HUES6 (cell line): ENCODE measurements around the gene PERCC1.
"Not testable (repeated sequence)": the region's sequence is repeated elsewhere in the genome, so short reads cannot be mapped to it uniquely, and the experiment has no call there.

Experiments
- H3K27ac ChIP-seq: 2 replicates; pipeline ENCODE4 v1.7.0; 2013; ENCODE audit warnings: low read depth, mild to moderate bottlenecking, low read length, inconsistent platforms
- H3K27me3 ChIP-seq: 2 replicates; pipeline ENCODE4 v1.6.1; 2013; ENCODE audit warnings: low read length; ENCODE audit not compliant: control insufficient read depth, insufficient read depth
- H3K36me3 ChIP-seq: 2 replicates; pipeline ENCODE4 v1.6.1; 2013; ENCODE audit warnings: low read length; ENCODE audit not compliant: control insufficient read depth, insufficient read depth
- H3K4me1 ChIP-seq: 2 replicates; pipeline ENCODE4 v1.6.1; 2013; ENCODE audit warnings: low read length; ENCODE audit not compliant: control insufficient read depth, insufficient read depth
- H3K4me3 ChIP-seq: 2 replicates; pipeline ENCODE4 v1.5.1; 2013; ENCODE audit warnings: low read depth, low read length
- H3K9ac ChIP-seq: one replicate; pipeline ENCODE4 v1.6.1; 2013; ENCODE audit warnings: mild to moderate bottlenecking, low read length
- H3K9me3 ChIP-seq: 2 replicates; pipeline ENCODE4 v1.6.1; 2013; ENCODE audit warnings: low read depth, low read length; ENCODE audit not compliant: control insufficient read depth, insufficient read depth

The PERCC1 gene

DNA sequence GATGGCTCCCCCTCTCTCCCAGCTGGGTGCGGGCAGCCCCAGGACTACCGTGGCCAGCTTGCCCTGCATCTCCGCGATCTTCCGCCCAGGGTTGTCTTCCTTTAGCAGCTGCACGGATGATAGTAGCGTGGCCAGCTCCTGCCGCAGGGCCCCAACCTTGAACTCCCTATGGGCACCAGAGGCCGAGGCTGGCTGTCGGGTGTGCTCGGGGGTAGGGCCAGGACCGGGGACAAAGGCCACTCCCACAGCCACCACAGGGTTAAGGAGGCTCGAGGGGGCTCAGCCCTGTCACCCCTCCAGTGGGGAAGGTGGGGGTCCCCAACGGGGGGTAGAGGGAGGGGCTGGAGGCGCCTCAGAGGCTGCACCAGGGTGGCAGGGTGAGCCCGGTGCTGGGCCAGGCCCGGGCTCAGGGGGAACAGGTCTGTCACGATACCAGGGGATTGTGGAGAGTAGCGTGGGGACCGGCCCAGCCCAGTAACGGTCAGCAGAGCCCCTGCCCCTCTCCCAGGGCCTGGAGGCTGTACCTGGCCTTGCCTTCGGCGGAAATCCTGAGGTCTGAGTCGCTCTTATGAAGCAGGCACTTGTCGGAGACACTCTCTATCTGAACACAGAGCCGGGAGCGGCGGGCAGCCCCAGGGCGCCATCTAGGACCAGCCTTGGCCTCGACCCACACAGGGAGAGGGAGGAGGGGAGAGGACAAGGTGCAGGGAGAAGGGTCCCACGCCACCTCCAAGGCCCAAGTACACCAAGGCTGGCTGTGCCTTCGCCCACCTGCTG, 5.2 kb downstream of the PERCC1 start:
- Histone ChIP-seq H3K27ac (no peak overlapping the region), H3K27me3 (no peaks in the 10 kb centered on the region), H3K9ac (no peak overlapping the region), H3K4me3 (no peak overlapping the region), H3K9me3 (no peaks in the 10 kb centered on the region), H3K36me3 (no peaks in the 10 kb centered on the region), H3K4me1 (no peaks in the 10 kb centered on the region)

DNA sequence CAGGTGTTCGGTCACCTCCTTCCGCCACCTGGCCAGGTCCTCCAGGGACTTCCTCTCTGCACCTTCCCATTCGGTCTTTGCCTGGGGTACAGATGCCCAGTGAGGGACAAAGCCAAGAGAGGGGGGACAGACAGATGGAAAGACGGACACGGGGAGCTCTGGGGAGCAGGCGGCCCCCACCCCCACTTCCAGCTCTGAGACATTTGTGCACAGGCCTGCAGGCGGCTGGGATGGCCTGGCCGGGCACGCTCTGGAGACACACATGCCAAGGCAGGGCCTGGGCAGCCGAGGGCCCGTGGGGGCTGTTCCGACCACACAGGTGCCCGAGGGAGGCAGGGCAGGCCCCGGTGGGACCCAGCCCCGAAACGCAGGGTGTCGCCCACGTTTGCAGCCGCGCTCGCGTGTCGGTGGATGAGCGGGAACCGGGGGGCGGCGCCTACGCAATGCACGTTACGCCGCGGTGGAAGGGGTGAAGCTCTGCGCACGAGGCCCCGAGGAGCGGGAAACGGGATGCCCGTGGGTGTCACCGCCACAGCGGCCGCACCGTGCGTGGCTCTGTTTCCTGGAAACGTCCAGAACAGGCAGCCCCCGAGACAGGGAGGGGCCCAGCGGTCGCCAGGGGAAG, 6.0 kb downstream of the PERCC1 start:
- Histone ChIP-seq H3K9me3 (no peaks in the 10 kb centered on the region), H3K36me3 (no peaks in the 10 kb centered on the region), H3K4me1 (no peaks in the 10 kb centered on the region), H3K27me3 (no peaks in the 10 kb centered on the region), H3K27ac (no peak overlapping the region), H3K4me3 (no peak overlapping the region), H3K9ac (no peak overlapping the region)

DNA sequence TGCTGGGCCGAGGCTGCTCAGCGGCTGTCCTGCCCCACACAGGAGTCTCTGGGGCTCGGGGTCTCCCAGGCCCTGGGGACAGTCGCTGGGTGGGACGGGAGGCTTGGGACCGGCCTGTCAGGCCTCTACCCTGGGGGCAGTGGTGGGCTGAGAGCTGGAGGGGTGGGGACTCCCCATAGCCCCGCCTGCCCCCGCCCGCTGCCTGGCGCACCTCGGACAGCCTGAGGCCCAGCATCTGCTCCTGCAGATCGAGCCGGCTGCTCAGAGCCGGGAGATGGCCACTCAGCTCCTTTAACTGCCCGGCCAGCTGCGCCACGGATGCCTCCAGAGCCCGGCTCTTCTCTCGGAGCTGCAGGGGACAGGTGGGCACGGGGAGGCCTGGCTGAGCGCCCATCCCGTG, 6.7 kb downstream of the PERCC1 start:
- no peaks in the 10 kb centered on the region for H3K4me1 ChIP-seq
- H3K27me3 ChIP-seq: no peaks in the 10 kb centered on the region
- H3K9ac ChIP-seq: no peak overlapping the region
- H3K27ac ChIP-seq: no peak overlapping the region
- H3K36me3 ChIP-seq: no peaks in the 10 kb centered on the region
- H3K4me3 ChIP-seq: no peak overlapping the region
- H3K9me3 ChIP-seq: no peaks in the 10 kb centered on the region

DNA sequence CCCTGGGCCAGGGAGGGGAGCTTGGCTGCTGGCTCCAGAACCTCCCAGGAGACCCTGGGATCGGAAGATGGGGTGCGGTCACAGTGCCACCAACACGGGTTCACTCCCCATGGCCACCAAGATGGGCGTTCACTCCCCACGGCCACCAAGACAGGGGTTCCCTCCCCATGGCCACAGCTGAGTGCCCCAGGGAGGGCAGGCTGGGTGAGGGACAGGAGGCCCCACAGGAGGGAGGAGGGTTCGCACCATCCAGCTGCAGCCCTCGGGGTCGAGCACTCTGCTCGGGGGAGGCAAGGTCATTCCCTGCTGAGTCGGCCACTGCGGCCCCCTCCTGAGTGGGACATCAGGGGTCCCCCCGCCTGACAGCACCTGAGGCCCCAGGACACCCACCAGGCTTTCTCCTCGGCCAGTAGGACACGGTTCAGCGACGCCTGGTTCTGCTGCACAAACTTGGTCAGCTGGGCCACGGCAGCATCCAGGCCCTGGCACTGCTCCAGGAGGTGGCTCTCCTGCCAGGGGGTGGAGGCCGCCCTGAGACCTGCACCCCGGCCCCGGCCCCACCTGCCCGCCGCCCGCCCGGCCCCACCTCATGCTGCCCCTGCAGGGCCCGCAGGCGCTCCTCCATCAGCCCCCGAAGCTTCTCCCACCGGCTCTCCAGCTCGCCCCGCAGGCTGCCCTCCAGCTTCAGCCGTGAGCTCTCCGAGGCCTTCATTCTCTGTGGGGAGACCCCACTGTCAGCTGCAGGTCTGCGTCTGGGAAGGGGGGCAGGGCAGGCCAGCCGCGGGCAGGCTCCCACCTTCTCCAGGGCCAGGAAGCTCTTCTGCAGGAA, 7.6 kb downstream of the PERCC1 start:
- no peak overlapping the region for H3K9ac ChIP-seq
- no peak overlapping the region for H3K4me3 ChIP-seq
- no peaks in the 10 kb centered on the region for H3K4me1 ChIP-seq
- H3K27me3 ChIP-seq: no peaks in the 10 kb centered on the region
- no peak overlapping the region for H3K27ac ChIP-seq
- H3K36me3 ChIP-seq: no peaks in the 10 kb centered on the region
- no peaks in the 10 kb centered on the region for H3K9me3 ChIP-seq

DNA sequence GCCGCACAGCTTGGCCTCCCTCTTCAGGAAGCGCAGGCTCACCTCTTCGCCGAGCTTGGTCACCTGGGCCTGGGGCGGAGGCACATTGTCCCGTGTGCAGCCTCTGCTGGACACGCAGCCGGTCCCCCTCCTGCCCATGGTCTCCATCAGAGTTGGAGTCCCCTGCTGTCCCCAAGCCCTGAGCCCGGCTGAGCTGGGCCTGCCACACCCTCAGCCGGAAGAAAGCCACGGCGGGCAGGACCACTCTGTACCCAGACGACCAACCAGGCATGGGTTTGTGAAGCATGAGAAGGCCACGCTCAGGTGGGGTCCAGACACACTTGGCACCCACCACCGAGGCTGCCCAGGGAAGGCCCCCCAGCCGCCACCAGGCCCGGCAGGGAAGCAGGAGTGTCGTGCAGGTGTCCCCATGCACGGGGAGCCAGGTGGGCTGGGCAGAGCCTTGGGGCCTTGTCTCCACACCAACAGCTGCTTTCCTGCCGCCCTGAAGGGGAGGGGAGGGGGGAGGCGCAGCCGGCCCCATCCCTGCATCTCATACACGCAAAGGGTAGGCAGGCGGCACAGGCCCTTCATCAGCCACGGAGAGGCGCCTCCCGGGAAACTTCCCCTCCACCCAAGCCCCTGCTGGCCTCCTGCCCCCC, 8.3 kb downstream of the PERCC1 start:
- Histone ChIP-seq H3K36me3 (no peaks in the 10 kb centered on the region), H3K9me3 (no peaks in the 10 kb centered on the region), H3K4me3 (no peak overlapping the region), H3K27ac (no peak overlapping the region), H3K4me1 (no peaks in the 10 kb centered on the region), H3K9ac (no peak overlapping the region), H3K27me3 (no peaks in the 10 kb centered on the region)

DNA sequence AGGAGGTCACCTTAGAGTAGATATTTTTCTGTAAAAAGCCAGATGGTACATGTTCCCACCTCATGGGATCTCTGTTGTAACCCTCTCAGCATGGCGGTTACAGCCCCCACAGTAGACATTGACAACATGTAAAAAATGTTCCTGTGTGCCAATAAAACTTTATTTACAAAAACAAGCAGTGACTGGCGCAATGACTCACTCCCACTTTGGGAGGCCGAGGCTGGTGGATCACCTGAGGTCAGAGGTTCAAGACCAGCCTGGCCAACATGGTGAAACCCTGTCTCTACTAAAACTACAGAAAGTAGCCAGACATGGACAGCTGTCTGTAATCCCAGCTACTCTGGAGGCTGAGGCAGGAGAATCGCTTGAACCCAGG, 8.8 kb downstream of the PERCC1 start:
- not testable (repeated sequence) for H3K27ac ChIP-seq, H3K4me1 ChIP-seq, H3K9me3 ChIP-seq

DNA sequence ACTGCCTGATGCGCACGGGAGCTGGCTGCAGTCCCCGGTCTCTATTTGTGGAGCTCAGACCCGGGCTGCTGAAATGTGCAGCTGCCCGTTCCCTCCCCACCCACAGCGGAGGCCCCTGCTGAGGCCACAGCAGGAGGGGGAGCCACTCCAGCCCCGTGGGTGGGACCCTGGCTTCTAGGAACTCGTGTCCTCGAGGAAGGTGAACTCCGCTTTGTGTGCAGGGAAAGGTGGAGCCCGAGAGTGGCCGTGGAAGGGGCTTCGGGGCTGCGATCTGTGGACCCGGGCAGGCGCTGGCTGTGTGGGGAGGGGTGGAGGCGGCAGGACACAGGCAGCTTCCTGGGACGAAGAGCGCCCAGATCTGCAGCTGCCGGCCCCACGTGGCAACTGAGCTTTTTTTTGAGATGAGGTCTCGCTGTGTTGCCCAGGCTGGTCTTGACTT, 10.5 kb downstream of the PERCC1 start:
- no peaks in the 10 kb centered on the region for H3K27me3 ChIP-seq
- no peak overlapping the region for H3K27ac ChIP-seq
- H3K36me3 ChIP-seq: peaks cover 9% of the 10 kb centered on the region
- H3K4me3 ChIP-seq: no peak overlapping the region
- H3K9ac ChIP-seq: no peak overlapping the region
- H3K4me1 ChIP-seq: no peaks in the 10 kb centered on the region
- no peaks in the 10 kb centered on the region for H3K9me3 ChIP-seq

More for the DNA sequence above, 8.8 kb downstream of the PERCC1 start:
- not testable (repeated sequence) for H3K9ac ChIP-seq, H3K36me3 ChIP-seq, H3K4me3 ChIP-seq, H3K27me3 ChIP-seq

DNA sequence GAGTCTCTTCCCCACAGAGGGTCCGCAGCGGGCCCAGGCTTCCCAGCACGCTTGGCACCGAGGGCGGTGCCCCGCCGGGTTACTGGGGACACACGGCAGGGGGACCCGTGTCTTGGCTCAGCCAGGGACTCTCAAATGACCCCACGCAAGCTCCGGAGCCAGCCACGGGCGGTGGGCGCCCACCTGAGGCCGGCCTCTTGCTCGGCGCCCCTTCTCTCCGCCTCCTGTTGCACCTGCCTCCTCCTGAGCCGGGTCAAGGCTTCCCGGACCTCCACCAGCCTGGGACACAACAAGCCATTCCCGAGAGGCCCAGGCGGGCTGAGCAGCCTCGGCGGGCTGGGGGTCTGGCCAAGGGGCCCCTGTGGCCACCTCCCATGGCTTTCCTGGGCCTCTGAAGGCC, 11.8 kb downstream of the PERCC1 start:
- Histone ChIP-seq H3K36me3 (peaks cover 17% of the 10 kb centered on the region), H3K4me3 (no peak overlapping the region), H3K9me3 (no peaks in the 10 kb centered on the region), H3K27me3 (no peaks in the 10 kb centered on the region), H3K9ac (no peak overlapping the region), H3K27ac (no peak overlapping the region), H3K4me1 (no peaks in the 10 kb centered on the region)

DNA sequence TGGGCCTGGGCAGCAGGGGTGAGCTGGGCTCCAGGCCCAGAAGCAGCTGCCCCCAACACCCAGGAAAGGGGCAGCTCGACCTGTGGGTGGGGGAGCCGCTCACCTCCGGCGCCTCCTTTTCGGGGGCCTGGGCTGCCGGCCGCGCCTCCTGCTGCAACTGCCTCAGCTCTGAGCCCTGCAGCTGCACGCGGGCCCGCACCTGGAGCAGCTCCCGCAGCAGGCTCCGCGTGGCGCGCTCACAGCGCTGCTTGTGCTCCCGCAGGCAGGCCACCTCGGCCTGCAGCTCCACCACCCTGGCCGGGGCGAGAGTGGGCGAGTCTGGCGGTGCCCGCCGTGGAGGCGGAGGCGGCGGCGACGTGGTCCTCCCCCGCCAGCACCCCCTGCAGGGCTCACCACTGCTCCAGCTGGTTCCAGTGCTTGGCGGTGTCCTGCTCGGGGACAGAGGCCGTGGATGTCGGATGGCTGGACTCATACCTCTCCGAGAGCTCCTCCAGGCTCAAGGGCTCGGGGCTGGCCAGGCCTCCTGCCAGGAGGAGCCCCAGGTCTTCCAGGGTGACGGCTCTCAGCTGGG, 12.6 kb downstream of the PERCC1 start:
- Histone ChIP-seq H3K36me3 (peaks cover 25% of the 10 kb centered on the region), H3K4me1 (no peaks in the 10 kb centered on the region), H3K4me3 (no peak overlapping the region), H3K27me3 (no peaks in the 10 kb centered on the region), H3K27ac (no peak overlapping the region), H3K9ac (no peak overlapping the region), H3K9me3 (no peaks in the 10 kb centered on the region)

DNA sequence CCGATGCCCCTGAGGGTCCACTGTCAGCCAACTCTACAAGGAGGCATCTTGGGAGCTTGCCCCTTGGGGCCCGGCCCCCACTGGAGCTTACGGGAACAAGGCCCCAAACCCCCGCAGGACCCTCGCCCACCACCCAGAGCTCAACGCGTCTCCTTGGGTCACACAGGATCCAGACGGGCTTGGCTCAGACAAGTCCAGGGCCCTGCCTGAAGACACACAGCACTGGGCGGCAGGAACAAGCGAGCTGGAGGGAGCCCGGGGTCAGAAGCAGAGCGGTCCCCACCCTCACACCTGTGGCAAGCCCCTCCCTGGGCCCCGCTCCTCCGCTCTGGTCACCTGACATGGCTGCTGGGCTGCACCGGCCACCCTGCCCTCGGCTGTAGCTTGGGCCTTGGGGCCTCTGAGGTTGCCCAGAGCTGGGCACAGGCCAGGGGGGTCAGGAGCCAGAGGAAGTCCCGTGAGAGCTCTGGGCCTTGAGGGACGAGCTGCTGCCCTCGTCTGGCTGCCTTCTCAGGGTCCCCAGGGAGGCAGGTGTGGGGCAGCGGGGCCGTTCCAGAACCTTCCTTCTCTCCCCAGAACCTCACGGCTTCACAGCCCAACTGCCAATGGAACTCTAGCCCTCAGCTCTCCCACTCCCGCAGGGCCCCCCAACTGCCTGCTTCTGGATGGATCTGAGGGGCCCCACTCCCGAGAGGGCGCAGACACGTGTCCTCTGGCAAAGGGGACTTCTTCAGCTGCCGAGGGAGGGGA, 13.3 kb downstream of the PERCC1 start, which contains the start of gene CCDC154:
Gene CCDC154, minus strand, starts transcription at position 577 of the 750 bp plus-strand sequence. Its CDS starts 234 bp downstream, at position 343.
- no peaks in the 10 kb centered on the region for H3K9me3 ChIP-seq
- H3K36me3 ChIP-seq: peaks cover 31% of the 10 kb centered on the region
- no peak within 1 kb of the TSS for H3K4me3 ChIP-seq
- H3K9ac ChIP-seq: no peak within 1 kb of the TSS
- H3K4me1 ChIP-seq: no peaks in the 10 kb centered on the region
- no peaks in the 10 kb centered on the region for H3K27me3 ChIP-seq
- peak within 1 kb of the TSS; percentile 53; the same call in 1 of the 2 replicates for H3K27ac ChIP-seq
